Measurements from ENCODE around the gene RAD51AP1.

The RAD51AP1 gene

DNA sequence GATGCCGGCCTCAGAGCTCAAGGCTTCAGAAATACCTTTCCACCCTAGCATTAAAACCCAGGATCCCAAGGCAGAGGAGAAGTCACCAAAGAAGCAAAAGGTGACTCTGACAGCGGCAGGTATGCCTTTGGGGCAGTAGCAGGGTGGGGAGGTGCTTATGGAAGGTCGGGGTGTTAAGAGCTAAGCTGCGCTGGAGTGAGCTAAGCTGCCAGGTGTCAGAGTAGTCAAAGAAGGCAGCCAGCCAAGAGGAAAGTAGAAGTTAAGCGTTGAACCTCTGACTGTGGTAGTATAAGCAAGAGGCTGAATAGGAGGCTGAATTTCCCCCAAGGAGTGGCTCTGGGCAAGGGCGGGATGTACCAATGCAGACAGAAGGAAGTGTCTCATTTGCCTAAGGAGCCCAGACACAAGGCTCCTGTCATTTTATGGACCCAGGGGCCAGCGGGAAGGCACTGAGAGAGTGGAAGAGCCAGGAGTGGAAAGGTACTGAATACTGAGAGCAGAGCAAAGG is 52.5 kb downstream of the RAD51AP1 start:
- H3K36me3 ChIP-seq (ENCODE audit: control insufficient read depth, insufficient read depth, low read length) = no peaks in the 10 kb centered on the region
- no peaks in the 10 kb centered on the region for H3K9me3 ChIP-seq (ENCODE audit: control insufficient read depth, low read length)
- no peak overlapping the region for H3K4me3 ChIP-seq (ENCODE audit: extremely low read depth, insufficient read depth, low read length, poor library complexity, severe bottlenecking)
- no peaks in the 10 kb centered on the region for H3K4me1 ChIP-seq (ENCODE audit: control insufficient read depth, insufficient read depth, low read length, poor library complexity, severe bottlenecking)
- H3K27ac ChIP-seq (ENCODE audit: low read depth, low read length, severe bottlenecking) = no peak overlapping the region
- WGBS, 2 experiments (ENCODE audit: insufficient coverage in 2 of 2) = 90% methylated on average over 5 to 6 of the region's 7 CpGs

DNA sequence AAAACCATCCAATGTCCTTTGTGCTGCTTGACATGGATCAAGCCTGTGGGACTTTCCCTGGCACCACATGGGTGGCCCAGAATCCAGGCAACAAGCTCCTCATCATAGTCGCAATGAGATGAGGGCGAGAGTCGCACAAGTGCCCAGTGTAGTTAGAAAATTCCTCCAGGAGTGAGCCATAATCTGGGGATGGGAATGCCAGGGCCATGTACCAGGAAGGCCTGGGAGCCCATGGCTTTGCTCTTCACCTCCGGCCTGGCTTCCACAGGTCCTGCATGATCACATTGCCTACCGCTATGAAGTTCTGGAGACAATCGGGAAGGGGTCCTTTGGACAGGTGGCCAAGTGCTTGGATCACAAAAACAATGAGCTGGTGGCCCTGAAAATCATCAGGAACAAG is 57.2 kb downstream of the RAD51AP1 start:
- H3K36me3 ChIP-seq (ENCODE audit: control insufficient read depth, insufficient read depth, low read length) = no peaks in the 10 kb centered on the region
- 94 to 97% methylated on average over 5 to 6 of the region's 6 CpGs for WGBS, 2 experiments (ENCODE audit: insufficient coverage in 2 of 2)
- no peaks in the 10 kb centered on the region for H3K4me1 ChIP-seq (ENCODE audit: control insufficient read depth, insufficient read depth, low read length, poor library complexity, severe bottlenecking)
- no peak overlapping the region for H3K27ac ChIP-seq (ENCODE audit: low read depth, low read length, severe bottlenecking)
- H3K9me3 ChIP-seq (ENCODE audit: control insufficient read depth, low read length) = no peaks in the 10 kb centered on the region
- H3K4me3 ChIP-seq (ENCODE audit: extremely low read depth, insufficient read depth, low read length, poor library complexity, severe bottlenecking) = no peak overlapping the region

DNA sequence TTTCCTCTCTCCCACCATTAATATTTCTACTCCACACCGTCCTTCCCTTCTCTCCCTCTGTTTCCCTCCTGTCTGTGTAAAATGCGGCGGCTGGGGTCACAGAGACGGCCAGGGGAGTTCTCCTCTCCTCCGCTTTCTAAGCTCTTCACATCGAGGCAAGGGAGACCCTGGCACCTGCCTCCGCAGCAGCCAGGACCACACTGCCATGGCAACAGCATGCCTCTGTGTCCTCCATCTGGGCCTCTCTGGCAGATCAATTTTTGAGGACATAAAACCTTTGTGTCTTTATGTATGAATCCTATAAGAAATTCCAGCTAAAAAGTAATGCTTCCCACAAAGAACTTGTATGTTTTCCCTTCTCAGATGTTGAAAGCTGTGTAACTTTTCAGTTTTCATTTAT is 64.7 kb downstream of the RAD51AP1 start:
- Histone ChIP-seq H3K27ac (ENCODE audit: low read depth, low read length, severe bottlenecking) (no peak overlapping the region), H3K4me1 (ENCODE audit: control insufficient read depth, insufficient read depth, low read length, poor library complexity, severe bottlenecking) (no peaks in the 10 kb centered on the region), H3K36me3 (ENCODE audit: control insufficient read depth, insufficient read depth, low read length) (peaks cover 9% of the 10 kb centered on the region), H3K9me3 (ENCODE audit: control insufficient read depth, low read length) (no peaks in the 10 kb centered on the region), H3K4me3 (ENCODE audit: extremely low read depth, insufficient read depth, low read length, poor library complexity, severe bottlenecking) (no peak overlapping the region)
- 72 to 77% methylated on average over 6 to 7 of the region's 7 CpGs for WGBS, 2 experiments (ENCODE audit: insufficient coverage in 2 of 2)

DNA sequence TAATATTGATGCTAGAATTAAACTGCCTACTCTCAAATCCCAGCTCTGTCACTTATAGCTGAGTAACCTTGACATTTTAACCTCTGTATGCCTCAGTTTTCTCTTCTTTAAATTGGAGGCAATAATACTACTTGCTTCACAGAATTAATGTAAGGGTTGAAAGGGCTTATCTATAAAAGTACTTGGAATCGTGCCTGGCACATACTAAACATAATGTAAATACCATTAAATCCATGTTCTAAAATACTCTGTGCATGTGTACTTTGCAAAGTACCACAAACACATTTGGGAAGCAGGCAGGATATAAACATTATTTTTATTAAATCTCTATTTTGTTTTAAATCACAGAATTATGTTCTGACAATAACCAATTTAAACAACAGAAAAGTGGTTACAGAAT is 65.3 kb downstream of the RAD51AP1 start:
- no peaks in the 10 kb centered on the region for H3K4me1 ChIP-seq (ENCODE audit: control insufficient read depth, insufficient read depth, low read length, poor library complexity, severe bottlenecking)
- no peak overlapping the region for H3K27ac ChIP-seq (ENCODE audit: low read depth, low read length, severe bottlenecking)
- WGBS, 2 experiments (ENCODE audit: insufficient coverage in 2 of 2) = no CpG with 5 or more reads among the region's 1 CpG
- no peak overlapping the region for H3K4me3 ChIP-seq (ENCODE audit: extremely low read depth, insufficient read depth, low read length, poor library complexity, severe bottlenecking)
- H3K36me3 ChIP-seq (ENCODE audit: control insufficient read depth, insufficient read depth, low read length) = peaks cover 9% of the 10 kb centered on the region
- no peaks in the 10 kb centered on the region for H3K9me3 ChIP-seq (ENCODE audit: control insufficient read depth, low read length)

DNA sequence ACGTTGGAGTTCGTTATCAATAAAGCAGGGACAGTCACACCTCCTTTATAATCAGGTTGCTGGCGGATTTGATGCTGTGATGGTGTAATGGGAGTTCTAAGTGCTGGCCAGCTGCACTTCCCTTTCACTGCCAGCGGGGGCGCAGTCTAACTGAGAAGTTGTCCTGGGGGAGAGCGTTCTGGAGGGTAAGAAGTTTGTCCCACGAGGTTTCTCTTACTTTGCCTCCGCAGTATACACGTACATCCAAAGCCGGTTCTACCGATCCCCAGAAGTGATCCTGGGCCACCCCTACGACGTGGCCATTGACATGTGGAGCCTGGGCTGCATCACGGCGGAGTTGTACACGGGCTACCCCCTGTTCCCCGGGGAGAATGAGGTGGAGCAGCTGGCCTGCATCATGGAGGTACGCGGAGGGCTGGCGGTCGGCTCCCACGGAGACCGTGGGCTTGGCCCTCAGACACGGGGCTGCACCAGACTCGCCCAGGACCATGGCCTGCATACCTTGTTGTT is 66.0 kb downstream of the RAD51AP1 start:
- 0 to 1% methylated on average over 9 to 18 of the region's 25 CpGs for WGBS, 2 experiments (ENCODE audit: insufficient coverage in 2 of 2)
- peak overlapping the region; percentile 2 for H3K27ac ChIP-seq (ENCODE audit: low read depth, low read length, severe bottlenecking)
- H3K36me3 ChIP-seq (ENCODE audit: control insufficient read depth, insufficient read depth, low read length) = peaks cover 9% of the 10 kb centered on the region
- H3K4me1 ChIP-seq (ENCODE audit: control insufficient read depth, insufficient read depth, low read length, poor library complexity, severe bottlenecking) = no peaks in the 10 kb centered on the region
- no peaks in the 10 kb centered on the region for H3K9me3 ChIP-seq (ENCODE audit: control insufficient read depth, low read length)
- peak overlapping the region; percentile 67 for H3K4me3 ChIP-seq (ENCODE audit: extremely low read depth, insufficient read depth, low read length, poor library complexity, severe bottlenecking)

DNA sequence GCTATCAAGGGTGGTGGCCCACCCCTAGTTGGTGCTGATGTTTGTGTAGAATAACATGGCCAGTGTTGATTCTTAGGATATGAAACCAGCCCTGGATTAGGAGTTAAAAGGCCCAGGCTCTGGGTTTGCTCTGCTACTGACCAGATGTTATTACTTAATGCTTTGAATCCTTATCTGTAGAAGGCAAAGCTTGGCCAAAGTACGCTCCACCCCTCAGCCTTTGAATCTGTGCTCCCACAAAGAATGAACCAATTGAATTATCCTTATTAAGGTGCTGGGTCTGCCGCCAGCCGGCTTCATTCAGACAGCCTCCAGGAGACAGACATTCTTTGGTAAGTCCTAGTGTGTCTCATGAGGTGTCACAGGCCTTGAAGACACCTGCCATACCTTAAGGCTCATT is 68.4 kb downstream of the RAD51AP1 start:
- WGBS, 2 experiments (ENCODE audit: insufficient coverage in 2 of 2) = 100% methylated on average over 1 to 2 of the region's 3 CpGs
- no peaks in the 10 kb centered on the region for H3K9me3 ChIP-seq (ENCODE audit: control insufficient read depth, low read length)
- H3K4me3 ChIP-seq (ENCODE audit: extremely low read depth, insufficient read depth, low read length, poor library complexity, severe bottlenecking) = no peak overlapping the region
- no peaks in the 10 kb centered on the region for H3K4me1 ChIP-seq (ENCODE audit: control insufficient read depth, insufficient read depth, low read length, poor library complexity, severe bottlenecking)
- H3K36me3 ChIP-seq (ENCODE audit: control insufficient read depth, insufficient read depth, low read length) = peaks cover 26% of the 10 kb centered on the region
- H3K27ac ChIP-seq (ENCODE audit: low read depth, low read length, severe bottlenecking) = no peak overlapping the region

DNA sequence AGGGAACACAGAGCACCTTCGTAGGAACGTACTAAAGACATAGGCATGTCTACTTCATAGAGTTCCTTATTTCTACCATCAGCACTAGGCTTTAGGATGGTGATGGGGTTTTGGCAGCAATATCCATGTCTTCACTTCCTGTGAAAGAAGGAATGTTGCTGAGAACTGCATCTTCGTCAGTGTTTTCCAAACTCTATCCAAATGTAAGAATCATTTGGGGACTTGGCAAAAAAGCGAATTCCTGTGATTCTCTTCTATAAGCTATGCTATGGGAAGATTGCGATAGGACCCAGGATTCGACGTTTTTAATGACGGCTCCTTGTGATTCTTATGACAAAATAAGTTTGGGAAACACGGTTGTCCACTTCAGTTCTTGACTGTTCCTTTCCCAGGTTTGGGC is 70.4 kb downstream of the RAD51AP1 start:
- Histone ChIP-seq H3K9me3 (ENCODE audit: control insufficient read depth, low read length) (no peaks in the 10 kb centered on the region), H3K27ac (ENCODE audit: low read depth, low read length, severe bottlenecking) (no peak overlapping the region), H3K36me3 (ENCODE audit: control insufficient read depth, insufficient read depth, low read length) (peaks cover 44% of the 10 kb centered on the region), H3K4me1 (ENCODE audit: control insufficient read depth, insufficient read depth, low read length, poor library complexity, severe bottlenecking) (no peaks in the 10 kb centered on the region), H3K4me3 (ENCODE audit: extremely low read depth, insufficient read depth, low read length, poor library complexity, severe bottlenecking) (no peak overlapping the region)
- WGBS, 2 experiments (ENCODE audit: insufficient coverage in 2 of 2) = 87 to 90% methylated on average over 6 to 7 of the region's 9 CpGs

Measured in mesodermal cell (in vitro differentiated cells).